GM12891 (cell line): ENCODE data around the gene NCK1.
A peak's percentile ranks its signal among the peaks of the same experiment; 100 is the strongest.

Source experiments
- DNase-seq: peaks from one replicate; pipeline ENCODE4 v3.0.0; 2011; ENCODE audit warnings: low spot score; ENCODE audit not compliant: insufficient read length
- FAIRE-seq: peaks from 2 replicates; lab custom pipeline; 2011; peaks lifted over from hg19 to GRCh38; lab: Jason Lieb, UNC
- PAX5 ChIP-seq: IDR thresholded peaks from 2 replicates; pipeline ENCODE4 v1.6.1; 2011; ENCODE audit warnings: low read length, moderate library complexity, mild to moderate bottlenecking; ENCODE audit not compliant: insufficient read depth, severe bottlenecking
- POLR2A ChIP-seq: IDR thresholded peaks from 2 replicates; pipeline ENCODE4 v1.6.1; 2011; ENCODE audit warnings: low read depth, low read length, control low read depth
- POLR2AphosphoS5 ChIP-seq: IDR thresholded peaks from 2 replicates; pipeline ENCODE4 v1.6.1; 2011; ENCODE audit warnings: low read depth, low read length, control low read depth
- POU2F2 ChIP-seq: IDR thresholded peaks from 2 replicates; pipeline ENCODE4 v1.6.1; 2011; ENCODE audit warnings: low read depth, mild to moderate bottlenecking, control low read depth, low read length, moderate library complexity
- SPI1 ChIP-seq: IDR thresholded peaks from 2 replicates; pipeline ENCODE4 v1.6.1; 2011; ENCODE audit warnings: low read depth, low read length, control low read depth
- TAF1 ChIP-seq: IDR thresholded peaks from 2 replicates; pipeline ENCODE4 v1.6.1; 2011; ENCODE audit warnings: low read depth, low read length, control low read depth

NCK1 gene

GRCh38 chr3:136928240-136928639 is 66.2 kb downstream of the NCK1 start:
- FAIRE-seq, result peak; percentile 66
- no peak for TF ChIP-seq POLR2A
- no peak for TF ChIP-seq TAF1
- no peak for TF ChIP-seq PAX5
- no peak for TF ChIP-seq POLR2AphosphoS5
- TF ChIP-seq POU2F2, result no peak
- TF ChIP-seq SPI1, result no peak
- DNase-seq, result no peak

- no peak for FAIRE-seq
- TF ChIP-seq TAF1 (no peak), POU2F2 (no peak), PAX5 (no peak), SPI1 (no peak), POLR2AphosphoS5 (no peak), POLR2A (no peak)
- no peak for DNase-seq
Measured at GRCh38 chr3:136929977-136930670, 68.1 kb downstream of the NCK1 start.

GRCh38 chr3:136931606-136932005 is 69.6 kb downstream of the NCK1 start:
- no peak for FAIRE-seq
- TF ChIP-seq POLR2AphosphoS5, result no peak
- no peak for TF ChIP-seq POLR2A
- no peak for DNase-seq

GRCh38 chr3:136932523-136932922 is 70.5 kb downstream of the NCK1 start:
- FAIRE-seq, result no peak
- no peak for DNase-seq
- TF ChIP-seq TAF1, result no peak
- TF ChIP-seq POU2F2, result no peak
- TF ChIP-seq POLR2A, result no peak
- TF ChIP-seq PAX5, result no peak
- TF ChIP-seq SPI1, result no peak
- no peak for TF ChIP-seq POLR2AphosphoS5

GRCh38 chr3:136932978-136933772 is 71.2 kb downstream of the NCK1 start:
- TF ChIP-seq SPI1 (no peak), PAX5 (no peak), POU2F2 (no peak)
- FAIRE-seq (peak; percentile 47), DNase-seq (no peak)

GRCh38 chr3:136937175-136937574 is 75.2 kb downstream of the NCK1 start:
- DNase-seq (no peak), FAIRE-seq (no peak)
- TF ChIP-seq PAX5 (no peak), POLR2A (no peak), POU2F2 (no peak), POLR2AphosphoS5 (no peak), TAF1 (no peak), SPI1 (no peak)

GRCh38 chr3:136937851-136938250 is 75.8 kb downstream of the NCK1 start:
- TF ChIP-seq POLR2AphosphoS5 (no peak), SPI1 (no peak), POLR2A (no peak), PAX5 (no peak), POU2F2 (no peak), TAF1 (no peak)
- FAIRE-seq (no peak), DNase-seq (no peak)

GRCh38 chr3:136938334-136938733 is 76.3 kb downstream of the NCK1 start:
- FAIRE-seq (no peak), DNase-seq (no peak)

GRCh38 chr3:136939489-136939888 is 77.5 kb downstream of the NCK1 start:
- no peak for DNase-seq
- FAIRE-seq, result no peak
- TF ChIP-seq POLR2AphosphoS5 (no peak), TAF1 (no peak), POLR2A (no peak), POU2F2 (no peak), SPI1 (no peak), PAX5 (no peak)

More at GRCh38 chr3:136938334-136938733, 76.3 kb downstream of the NCK1 start:
- TF ChIP-seq POU2F2, result no peak
- TF ChIP-seq POLR2A, result no peak
- no peak for TF ChIP-seq SPI1
- no peak for TF ChIP-seq TAF1
- no peak for TF ChIP-seq POLR2AphosphoS5
- TF ChIP-seq PAX5, result no peak
